HG03342 (cell line): ENCODE measurements around the gene ROBO1.

Source experiments
- ATAC-seq: cut with Tn5 transposase; IDR thresholded peaks from one replicate; pipeline ENCODE4 v1.9.1; 2021; ENCODE audit warnings: mild to moderate bottlenecking, moderate library complexity; ENCODE audit not compliant: unreplicated experiment

The ROBO1 gene

DNA sequence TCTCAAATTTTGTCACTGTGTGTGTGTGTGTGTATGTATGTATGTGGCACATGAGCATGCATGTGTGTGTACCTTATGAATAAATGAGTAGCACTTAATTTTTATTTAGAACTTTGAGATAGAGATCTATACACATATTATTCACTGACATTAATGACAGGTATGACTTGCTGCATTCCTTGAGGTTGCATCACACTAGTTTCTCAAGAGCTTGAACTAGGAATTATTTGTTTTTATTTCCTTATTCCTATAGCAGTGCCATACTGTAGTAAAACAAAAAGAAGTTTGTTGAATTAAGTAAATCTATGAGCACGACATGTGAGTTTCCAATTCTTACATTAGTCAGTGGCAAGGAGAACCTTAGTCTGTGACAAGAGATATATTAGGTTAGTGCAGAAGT, 943.9 kb downstream of the ROBO1 start:
- no peak for ATAC-seq

DNA sequence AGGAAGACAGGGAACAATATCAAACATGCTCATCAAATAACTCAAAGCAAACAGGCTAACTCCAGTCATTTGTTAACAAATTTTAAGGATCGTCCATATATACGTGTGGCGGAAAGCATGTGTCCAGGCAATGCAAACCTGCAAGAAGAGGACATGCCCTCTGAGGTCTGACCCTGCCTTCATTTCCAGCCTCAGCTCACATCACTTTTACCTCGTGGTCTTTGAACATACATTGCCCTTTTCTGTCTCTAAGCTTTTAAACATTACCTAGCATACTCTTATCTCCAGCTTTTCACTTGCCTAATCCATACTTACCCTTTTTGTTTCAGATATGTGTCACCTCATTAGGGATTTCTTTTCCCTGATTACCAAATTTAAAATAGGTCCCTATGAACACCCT, 944.4 kb downstream of the ROBO1 start:
- no peak for ATAC-seq

DNA sequence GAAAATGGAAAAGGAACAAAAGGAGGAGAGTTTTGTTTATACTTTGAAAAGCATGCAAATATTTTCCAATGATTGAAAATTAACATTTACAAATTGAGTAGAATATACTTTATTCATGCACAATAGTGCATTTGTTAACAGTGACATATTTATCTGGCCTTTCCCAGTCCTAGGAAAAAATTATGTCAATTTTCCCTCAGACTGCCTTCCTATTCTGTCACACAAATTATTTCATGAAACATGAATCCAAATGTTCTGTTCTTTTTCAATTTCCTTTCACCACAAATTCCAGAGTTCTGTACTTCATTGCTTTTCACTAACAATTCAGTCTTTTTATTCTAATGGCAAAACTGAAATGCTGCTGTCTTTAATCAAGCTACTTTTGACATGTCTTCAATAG, 945.1 kb downstream of the ROBO1 start:
- no peak for ATAC-seq

DNA sequence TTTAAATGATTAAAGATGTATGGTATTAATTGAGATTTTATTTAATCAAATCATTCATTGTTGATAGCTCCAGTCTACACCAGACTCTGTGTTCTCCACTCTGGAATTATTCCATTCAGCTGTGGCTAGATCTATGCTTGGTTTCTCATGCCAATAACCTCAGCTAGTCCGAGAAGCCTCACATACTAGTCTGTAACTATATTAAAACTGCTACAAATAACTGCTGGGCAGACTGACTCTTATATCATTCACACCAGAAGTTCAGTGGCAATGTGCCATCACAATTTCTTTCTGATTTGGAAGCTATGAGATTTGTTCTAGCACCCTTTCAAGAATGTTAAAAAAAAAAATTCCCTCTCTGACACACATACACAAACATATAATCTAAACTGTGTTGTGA, 947.3 kb downstream of the ROBO1 start:
- no peak for ATAC-seq

DNA sequence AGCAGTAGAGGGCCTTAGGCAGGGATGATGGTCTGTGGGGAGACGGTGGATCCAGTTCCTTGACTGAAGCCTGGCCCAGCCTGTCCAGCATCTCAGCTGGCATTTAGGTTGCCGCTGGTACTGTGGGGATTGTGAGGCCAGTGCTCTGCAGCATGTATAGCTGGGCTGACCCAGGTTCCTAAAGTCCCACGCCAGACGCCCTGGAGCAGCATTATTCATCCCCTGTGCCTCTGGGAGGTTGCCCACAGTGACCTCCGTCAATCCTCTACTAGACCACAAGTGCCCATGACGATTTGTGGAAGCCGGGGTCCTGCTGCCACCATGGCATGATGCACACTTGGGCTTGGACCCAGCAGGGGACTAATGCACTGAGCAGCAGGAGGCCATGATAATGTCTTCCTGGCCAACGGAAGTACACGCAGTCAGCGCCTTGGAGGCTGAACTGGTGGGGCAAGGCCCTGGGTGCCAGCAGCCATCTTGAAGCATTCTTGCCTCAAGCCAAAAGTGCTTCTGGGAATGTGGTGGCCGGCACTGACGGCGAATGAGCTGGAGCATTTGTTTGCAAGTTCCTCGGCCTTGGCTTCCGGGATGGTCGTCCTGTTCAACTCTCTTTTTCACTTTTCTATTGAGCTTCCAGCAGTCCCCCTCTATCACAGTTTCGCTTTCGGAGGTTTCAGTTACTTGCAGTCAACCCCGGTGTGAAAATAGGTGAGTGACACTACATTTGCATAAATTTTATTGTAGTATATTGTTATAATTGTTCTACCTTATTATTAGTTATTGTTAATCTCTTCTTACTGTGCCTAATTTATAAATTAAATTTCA, 949.4 kb downstream of the ROBO1 start:
- no peak for ATAC-seq

DNA sequence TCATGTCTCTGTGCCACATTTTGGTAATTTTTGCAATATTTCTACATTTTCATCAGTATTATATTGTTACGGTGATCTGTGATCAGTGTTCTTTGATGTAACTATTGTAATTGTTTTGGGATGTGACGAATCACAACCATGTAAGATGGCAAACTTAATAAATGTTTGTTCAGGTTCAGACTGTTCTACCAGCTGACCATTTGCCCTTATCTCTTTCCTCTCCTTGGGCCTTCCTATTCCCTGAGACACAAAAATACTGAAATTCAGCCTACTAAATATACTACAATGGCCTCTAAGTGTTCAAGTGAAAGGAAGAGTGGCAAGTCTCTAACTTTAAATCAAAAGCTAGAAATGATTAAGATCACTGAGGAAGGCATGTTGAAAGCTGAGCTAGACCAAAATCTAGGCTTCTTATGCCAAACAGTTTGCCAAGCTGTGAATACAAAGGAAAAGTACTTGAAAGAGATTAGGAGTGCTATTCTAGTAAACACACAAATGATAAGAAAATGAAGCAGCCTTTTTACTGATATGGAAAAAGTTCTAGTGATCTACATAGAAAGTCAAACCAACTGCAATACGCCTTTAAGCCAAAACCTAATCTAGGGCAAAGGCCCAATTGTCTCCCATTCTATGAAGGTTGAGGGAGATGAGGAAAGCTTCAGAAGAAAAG, 952.8 kb downstream of the ROBO1 start:
- ATAC-seq = no peak

DNA sequence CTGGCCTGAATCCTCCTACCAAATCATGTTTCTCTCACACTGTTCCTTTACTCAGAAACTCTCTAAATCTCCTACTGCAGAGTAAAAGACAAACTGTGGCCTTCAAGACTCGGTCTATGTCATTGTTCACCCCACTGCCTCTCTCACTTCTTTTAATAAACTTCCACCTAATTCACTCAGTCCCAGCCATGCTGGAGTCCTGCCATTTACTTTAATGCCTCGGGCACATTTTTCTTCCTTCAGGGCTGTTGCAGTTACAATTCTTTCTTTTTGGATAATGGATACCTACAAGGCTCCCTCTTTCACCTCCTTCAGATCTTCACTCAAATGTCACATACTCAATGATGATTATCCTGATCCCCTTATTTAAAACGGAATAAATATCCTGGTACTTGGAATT, 955.6 kb downstream of the ROBO1 start:
- no peak for ATAC-seq

DNA sequence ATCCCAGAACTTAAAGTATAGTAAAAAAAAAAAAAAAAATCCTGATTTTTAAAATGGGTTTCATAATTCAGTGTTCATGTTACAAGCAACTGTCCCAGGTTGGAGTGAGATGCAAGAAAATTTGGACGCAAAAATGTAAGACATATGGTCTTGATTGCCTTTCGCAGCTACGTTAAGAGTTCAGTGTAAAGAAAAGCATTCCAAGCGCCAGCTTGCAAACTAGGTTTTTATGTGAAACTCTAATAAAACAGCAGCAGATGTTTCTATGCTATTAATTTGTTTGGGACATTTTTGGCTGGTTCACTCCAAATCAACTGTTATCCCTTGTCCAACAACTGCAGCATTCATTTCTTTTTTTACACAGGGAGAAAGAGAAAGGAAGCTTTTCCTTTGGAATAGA, 957.8 kb downstream of the ROBO1 start:
- no peak for ATAC-seq

DNA sequence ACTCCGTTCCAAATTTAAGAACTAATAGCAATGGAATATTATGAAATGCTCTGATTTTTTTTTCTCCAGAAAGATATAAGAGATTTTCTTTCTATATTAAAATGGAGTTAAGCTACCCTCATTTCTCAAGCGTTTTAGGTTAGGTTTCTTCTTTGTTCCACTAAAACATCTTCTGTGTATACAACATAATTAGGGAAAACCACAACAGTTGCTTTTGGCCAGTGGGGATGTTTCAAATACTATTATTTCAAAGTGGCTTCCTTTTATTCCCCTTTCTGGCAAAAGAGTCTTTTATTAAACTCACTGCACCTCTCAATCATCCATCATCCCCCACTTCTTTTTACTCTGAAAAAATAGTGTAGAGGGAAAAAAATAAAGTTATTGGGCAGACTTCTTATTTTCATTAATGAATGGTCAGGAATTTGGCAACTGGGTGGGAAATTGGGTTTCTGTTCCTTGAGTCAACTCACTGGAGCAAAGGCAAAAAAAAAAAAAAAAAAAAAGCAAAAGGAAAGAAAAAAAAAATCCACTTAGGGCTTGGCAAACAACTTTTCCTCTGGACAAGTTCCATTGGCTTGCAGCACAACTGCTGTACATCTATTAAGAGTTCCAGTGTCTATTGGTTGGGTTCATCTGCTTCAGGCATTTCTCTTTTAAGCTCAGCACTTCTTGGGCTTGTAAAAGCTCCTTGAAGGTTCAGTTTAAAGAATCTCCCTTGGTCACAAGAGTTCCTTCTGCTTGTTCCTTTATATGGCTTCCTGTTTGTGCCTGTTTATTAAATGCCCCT, 963.4 kb downstream of the ROBO1 start:
- ATAC-seq = no peak

DNA sequence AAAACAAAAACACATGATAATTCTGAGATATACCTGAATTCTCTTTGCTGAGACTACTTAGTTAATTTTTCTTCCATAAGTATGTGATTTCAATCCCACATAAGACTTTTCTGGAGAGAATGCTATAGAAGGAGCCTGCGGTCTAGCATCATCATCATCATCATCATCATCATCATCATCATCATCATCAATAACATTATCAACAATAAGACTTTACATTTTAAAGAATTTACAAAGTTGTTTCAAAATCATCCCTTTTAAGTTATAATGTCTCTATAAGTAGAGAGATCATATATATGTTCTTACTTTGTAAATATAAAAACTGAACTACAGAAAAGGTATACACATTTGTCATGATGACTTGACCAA, 965.3 kb downstream of the ROBO1 start:
- ATAC-seq = no peak

DNA sequence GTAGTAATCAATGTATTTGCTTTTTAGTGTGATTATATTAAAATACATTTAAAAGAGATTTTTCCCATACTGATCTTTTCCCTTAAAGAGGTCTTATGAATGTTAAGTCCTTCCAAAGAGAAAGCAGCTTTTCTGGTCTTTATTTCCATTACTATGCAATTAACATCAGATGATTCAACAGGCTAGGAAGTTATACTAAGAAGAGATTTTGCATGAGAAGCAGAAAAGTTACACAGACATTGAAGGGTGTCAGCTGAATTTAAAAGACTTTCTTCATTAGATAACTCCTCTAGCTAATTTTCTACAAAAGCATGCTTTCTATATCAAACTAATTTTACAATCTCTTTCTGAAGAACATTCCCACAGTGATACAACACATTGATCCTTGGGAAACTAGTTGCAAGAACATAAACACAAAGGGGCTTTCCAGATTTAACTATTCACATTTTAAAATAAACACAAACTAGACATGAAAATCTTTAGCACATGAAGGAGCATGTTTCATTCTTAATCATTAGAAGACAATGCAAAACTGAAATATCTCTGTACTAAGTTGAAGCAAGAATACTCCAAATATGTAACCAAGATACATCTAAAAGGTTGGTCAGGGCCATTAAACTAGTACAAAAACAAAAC, 965.8 kb downstream of the ROBO1 start:
- ATAC-seq = no peak

DNA sequence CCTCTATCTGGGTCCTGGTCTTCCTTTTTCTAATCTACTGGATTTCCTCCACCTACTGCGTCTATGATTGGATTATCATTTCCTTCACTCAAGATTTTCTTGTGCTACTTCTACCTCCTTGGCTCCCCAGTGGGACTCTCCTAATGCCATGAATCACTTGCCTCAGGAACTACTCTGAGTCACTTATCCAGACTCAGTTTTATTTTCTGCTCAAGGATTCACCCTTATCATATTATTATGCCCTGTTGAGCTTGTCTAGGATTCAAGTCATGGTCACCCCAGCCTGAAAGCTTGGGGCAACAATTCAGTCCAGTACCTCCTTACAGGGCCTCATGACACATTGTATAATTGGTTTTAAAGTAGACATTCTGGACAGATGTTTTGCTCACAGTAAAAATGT, 968.1 kb downstream of the ROBO1 start:
- no peak for ATAC-seq

DNA sequence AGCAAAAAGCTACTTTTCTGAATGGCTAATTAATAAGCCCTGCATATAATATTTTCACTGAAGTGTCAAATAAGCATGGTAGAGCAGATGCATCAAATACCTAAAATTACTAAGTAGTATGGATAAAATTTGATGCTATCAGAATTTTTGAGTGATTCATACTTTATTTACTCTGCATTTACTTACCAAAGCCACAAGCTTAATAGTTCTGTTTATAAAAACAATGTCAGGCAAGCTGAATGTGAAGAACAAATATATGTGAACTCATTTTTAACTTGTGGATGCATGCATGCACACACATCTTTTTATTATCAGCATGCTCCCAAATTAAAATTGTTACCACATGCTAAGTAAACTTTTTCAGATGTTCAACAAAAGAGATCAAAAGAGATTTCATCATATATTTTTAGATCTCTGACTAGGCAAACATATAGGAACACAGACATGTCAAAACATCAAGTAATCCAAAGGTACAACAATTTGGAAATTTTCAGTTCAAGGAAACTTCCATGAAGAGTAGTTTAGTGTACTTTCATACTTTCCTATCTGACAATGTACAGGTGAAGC, 969.4 kb downstream of the ROBO1 start:
- no peak for ATAC-seq

DNA sequence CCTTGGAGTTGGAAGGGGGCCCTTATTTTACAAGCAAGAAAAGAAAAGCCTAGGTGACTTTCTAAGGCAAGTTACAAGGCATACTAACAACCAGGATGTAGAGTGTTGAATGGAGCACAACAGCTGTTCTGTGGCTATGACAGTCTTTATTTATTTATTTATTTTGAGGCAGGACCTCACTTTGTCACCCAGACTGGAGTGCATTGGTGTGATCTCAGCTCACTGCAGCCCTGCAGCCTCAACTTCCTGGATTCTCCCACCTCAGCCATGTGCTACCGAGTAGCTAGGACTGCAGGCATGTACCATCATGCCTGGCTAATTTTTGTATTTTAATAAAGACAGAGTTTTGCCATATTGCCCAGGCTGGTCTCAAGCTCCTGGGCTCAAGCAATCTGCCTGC, 973.4 kb downstream of the ROBO1 start:
- ATAC-seq = no peak

DNA sequence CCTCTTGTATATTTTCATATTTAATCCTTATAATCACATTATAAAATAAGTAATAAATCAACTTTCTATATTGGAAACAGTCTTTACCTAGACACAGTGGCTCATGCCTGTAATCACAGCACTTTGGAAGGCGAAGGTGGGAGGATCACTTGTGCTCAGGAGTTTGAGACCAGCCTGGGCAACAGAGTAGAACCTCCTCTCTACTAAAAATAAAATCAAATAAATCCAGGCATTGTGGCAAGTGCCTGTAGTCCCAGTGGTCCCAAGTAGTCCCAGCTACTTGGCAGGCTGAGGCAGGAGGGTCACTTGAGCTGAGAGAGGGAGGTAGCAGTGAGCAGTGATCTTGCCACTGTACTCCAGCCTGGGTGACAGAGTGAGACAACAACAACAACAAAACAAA, 975.1 kb downstream of the ROBO1 start:
- ATAC-seq = no peak

DNA sequence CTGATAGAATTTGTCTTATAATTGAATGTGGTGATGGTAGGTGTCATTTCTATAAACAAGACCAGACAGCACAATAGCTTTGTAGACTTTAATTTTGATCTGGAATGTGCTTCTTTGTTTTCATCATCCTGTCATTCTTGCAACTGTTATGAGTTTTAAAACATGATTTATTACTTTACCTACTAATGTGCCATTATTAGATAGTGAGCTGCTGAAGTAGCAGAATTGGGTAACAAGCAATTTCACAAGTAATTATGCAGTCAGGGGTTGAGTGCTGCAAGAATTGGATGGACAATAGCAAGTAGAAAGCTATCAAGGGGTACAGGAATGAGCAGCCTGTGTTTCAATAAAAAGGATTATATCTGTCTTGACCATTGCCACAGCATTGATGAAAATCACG, 975.6 kb downstream of the ROBO1 start:
- ATAC-seq = no peak

DNA sequence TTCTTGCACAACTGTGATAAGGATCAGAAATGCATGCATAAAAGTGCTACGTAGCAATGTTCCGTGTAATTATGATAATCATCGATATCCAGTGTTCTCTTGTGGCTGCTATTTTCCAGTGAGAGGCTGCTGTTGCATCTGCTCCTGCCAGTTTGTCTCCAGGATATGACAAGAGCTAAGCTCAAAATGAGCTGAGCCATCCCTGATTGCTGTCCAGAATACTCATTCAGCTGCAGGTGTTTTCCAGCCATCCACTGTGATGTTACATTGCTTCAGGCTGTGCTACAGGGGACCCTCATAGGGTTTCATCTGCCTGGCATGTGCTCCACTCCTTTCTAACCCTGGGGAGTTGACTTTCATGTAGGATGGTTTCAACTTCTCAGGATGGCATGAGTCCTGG, 976.0 kb downstream of the ROBO1 start:
- ATAC-seq = no peak

DNA sequence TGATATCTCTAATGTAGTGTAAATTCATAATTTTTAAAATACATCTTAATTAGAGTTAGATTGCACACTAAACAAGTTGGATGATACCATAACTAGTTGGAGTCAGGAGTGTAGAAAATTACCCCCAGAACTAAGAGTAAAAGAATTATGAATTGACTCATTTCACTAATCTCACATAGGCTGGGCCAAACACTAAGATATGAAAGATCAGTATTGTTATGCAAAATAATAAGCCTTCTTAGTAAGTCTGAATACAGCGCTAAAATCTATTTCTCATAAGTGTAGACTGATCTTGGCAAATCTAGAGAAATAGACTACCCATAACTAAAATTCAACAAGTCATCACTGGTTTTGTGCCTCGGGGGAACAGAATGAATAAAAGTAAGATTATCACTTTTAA, 979.0 kb downstream of the ROBO1 start:
- ATAC-seq = no peak

DNA sequence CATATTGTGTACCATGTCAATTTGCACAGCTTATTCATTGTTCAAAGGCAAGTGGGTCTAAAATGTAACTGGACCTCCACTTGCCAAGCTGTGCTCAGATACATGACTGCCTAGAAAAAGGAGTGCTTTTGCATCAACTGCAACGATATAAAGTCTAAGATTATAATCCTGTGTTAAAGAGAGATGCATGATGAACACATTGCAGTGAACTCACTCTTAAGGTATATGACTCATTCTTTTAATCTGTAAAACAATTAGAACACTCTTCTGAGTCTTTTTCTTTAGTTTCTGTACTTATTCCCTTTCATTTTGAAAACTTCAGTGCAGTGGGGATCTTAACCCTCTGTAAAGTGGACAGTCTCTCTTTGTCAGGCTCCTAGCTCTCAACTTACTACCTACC, 982.8 kb downstream of the ROBO1 start:
- ATAC-seq = no peak

DNA sequence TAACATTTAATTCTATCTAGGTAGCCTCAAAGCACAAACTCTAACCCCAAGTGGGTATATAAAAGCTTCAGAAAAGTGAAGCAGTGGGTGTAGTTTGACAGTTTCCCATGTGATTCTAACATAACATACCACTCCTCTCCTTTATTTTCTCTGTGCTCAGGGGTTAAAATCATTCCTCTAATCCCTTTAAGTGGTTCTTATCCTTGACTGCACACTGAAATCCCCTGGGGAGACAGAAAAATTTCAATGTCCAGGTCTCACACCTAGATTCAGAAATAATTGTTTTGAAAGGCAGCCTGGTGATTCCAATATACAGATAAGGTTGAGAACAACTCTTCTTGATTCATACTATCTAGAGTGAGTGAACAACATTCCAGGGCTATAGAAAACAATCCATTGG, 986.4 kb downstream of the ROBO1 start:
- no peak for ATAC-seq
